ENCODE measurements around the gene MYLK3. TPM values are rescaled to one million over a fixed set of nuclear protein-coding genes. Genes with fewer than 3 reads are reported as not detected.

MYLK3 gene
- total RNA-seq, 1 experiment from 2014 or later = 0.80 TPM

DNA sequence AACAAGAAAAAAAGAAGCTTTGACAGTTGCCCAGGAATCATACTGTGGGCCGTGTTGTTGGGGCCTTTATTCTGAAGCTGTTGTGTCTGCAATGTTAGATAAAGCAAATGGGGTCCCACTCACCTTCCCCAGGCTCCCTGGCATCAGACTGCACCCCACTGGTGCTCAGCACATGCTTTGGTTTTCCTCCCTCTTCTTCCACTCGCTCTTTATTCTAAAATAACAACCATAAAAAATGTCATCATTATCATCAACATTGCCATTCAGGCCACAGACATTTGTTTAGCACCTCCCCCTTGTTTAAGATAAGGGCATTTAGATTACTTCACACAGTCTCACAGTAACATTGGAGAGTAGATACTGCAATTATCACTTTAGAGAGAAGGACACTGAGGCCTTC lies 8.2 kb downstream of the MYLK3 start:
- Mint-ChIP-seq H3K27ac (ENCODE audit: unreplicated experiment) (no peak overlapping the region), H3K9me3 (ENCODE audit: low read depth, unreplicated experiment) (no peaks in the 10 kb centered on the region), H3K4me1 (ENCODE audit: low read depth, unreplicated experiment) (no peaks in the 10 kb centered on the region), H3K27me3 (ENCODE audit: unreplicated experiment) (no peaks in the 10 kb centered on the region), H3K4me3 (ENCODE audit: low read depth, unreplicated experiment) (no peak overlapping the region), H3K36me3 (ENCODE audit: insufficient read depth, unreplicated experiment) (no peaks in the 10 kb centered on the region)
- CTCF ChIA-PET = interaction anchor here (1.1 kb wide), 1 partner anchor 17 kb away, joined by 3 read pairs; no protein-coding TSS in a partner anchor
- BruUV-seq (replicated peaks) = no TSS peak
- DNase-seq = no peak
- TF ChIP-seq, protein P1, sequence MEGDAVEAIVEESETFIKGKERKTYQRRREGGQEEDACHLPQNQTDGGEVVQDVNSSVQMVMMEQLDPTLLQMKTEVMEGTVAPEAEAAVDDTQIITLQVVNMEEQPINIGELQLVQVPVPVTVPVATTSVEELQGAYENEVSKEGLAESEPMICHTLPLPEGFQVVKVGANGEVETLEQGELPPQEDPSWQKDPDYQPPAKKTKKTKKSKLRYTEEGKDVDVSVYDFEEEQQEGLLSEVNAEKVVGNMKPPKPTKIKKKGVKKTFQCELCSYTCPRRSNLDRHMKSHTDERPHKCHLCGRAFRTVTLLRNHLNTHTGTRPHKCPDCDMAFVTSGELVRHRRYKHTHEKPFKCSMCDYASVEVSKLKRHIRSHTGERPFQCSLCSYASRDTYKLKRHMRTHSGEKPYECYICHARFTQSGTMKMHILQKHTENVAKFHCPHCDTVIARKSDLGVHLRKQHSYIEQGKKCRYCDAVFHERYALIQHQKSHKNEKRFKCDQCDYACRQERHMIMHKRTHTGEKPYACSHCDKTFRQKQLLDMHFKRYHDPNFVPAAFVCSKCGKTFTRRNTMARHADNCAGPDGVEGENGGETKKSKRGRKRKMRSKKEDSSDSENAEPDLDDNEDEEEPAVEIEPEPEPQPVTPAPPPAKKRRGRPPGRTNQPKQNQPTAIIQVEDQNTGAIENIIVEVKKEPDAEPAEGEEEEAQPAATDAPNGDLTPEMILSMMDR (IDR thresholded peaks at IDR 0.05; ENCODE audit: unreplicated experiment) = no peak
- intact Hi-C loops (cut with micrococcal nuclease; ENCODE audit: unreplicated experiment) = no loop called here

DNA sequence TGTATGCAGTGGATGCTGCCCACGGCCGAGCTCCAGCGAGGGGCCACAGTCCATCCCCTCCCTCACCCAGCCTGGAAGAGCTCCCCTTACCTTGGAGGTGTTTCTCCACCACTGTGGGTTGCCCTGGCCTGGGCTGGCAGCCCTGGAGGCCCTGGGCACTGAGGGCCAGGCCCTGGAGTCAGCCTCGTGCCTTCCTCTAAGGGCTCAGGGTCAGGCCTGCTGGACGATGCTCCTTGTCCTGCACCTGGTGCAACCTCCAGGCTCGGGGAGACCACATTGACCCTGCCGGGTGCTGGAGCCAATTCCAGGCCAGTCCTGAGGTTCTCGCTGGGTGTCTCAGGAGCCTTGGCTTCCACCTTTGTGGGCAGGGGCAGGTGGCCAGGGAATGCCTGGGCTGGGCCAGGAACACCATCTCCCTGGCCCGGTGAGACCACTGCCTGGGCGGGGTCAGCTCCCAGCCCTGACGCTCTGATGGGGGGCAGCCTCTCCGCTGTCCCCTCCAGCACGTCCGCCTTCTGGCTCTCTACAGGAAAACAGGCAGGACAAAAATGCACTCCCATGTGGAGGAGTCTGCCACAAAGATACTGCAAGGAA lies 10.4 kb downstream of the MYLK3 start:
- CTCF ChIA-PET = no interaction called here
- H3K36me3 Mint-ChIP-seq (ENCODE audit: insufficient read depth, unreplicated experiment) = no peaks in the 10 kb centered on the region
- intact Hi-C loops (cut with micrococcal nuclease; ENCODE audit: unreplicated experiment) = no loop called here
- H3K27ac Mint-ChIP-seq (ENCODE audit: unreplicated experiment) = no peak overlapping the region
- no peaks in the 10 kb centered on the region for H3K9me3 Mint-ChIP-seq (ENCODE audit: low read depth, unreplicated experiment)
- peaks cover 17% of the 10 kb centered on the region for H3K27me3 Mint-ChIP-seq (ENCODE audit: unreplicated experiment)
- no peak for DNase-seq
- TF ChIP-seq, protein P1 (IDR thresholded peaks at IDR 0.05; ENCODE audit: unreplicated experiment) = no peak
- BruUV-seq (replicated peaks) = no TSS peak
- no peaks in the 10 kb centered on the region for H3K4me1 Mint-ChIP-seq (ENCODE audit: low read depth, unreplicated experiment)
- no peak overlapping the region for H3K4me3 Mint-ChIP-seq (ENCODE audit: low read depth, unreplicated experiment)

DNA sequence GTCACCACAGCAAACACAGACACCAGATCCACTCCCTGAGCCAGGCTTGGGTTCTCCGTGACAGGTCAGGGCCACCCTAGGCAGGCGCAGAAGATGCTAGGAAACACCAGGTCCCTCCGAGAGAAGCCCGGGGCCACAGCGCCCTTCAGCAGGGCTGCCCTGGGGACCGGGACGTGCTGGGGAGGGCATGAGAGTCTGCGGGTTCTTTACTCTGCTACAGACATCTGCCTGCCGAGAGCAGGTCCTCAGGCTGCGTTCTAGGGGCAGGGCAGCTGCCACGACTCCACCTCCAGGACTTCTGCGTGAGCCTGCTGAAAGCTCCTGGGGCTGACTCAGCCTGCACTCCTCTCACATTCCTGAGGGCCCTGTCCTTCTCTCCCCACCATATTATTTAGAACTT lies 11.4 kb downstream of the MYLK3 start:
- Mint-ChIP-seq H3K9me3 (ENCODE audit: low read depth, unreplicated experiment) (no peaks in the 10 kb centered on the region), H3K4me3 (ENCODE audit: low read depth, unreplicated experiment) (no peak overlapping the region), H3K27me3 (ENCODE audit: unreplicated experiment) (peaks cover 28% of the 10 kb centered on the region), H3K27ac (ENCODE audit: unreplicated experiment) (no peak overlapping the region), H3K4me1 (ENCODE audit: low read depth, unreplicated experiment) (no peaks in the 10 kb centered on the region), H3K36me3 (ENCODE audit: insufficient read depth, unreplicated experiment) (no peaks in the 10 kb centered on the region)
- CTCF ChIA-PET = no interaction called here
- BruUV-seq (replicated peaks) = no TSS peak
- intact Hi-C loops (cut with micrococcal nuclease; ENCODE audit: unreplicated experiment) = no loop called here
- DNase-seq = no peak
- TF ChIP-seq, protein P1 (IDR thresholded peaks at IDR 0.05; ENCODE audit: unreplicated experiment) = no peak

DNA sequence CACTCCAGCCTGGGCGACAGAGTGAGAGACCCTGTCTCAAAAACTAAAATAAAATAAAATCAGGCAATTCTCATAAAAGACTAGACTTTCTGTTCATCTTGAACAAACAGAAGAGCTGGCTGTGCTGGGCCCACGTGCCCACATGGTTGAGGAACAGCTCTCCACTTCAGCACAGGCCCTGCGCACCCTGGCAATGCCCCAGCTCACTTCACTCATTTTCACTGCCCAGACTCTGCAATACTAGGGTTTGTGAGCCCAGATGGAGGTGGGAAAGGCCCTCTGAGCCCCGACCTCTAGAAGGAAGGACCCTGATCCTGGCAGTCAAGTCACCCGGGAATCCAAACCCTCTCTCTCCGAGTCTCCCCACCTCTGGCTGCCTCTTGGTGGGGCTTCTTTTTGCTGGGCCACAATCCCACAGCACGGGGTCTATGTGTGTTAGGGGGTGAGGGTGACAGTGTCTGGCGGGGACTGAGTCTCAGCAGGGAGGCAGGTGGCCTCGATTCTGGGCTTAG lies 14.8 kb downstream of the MYLK3 start:
- Mint-ChIP-seq H3K27ac (ENCODE audit: unreplicated experiment) (no peak overlapping the region), H3K36me3 (ENCODE audit: insufficient read depth, unreplicated experiment) (no peaks in the 10 kb centered on the region), H3K4me1 (ENCODE audit: low read depth, unreplicated experiment) (no peaks in the 10 kb centered on the region), H3K27me3 (ENCODE audit: unreplicated experiment) (peaks cover 50% of the 10 kb centered on the region), H3K9me3 (ENCODE audit: low read depth, unreplicated experiment) (no peaks in the 10 kb centered on the region), H3K4me3 (ENCODE audit: low read depth, unreplicated experiment) (no peak overlapping the region)
- CTCF ChIA-PET = no interaction called here
- no TSS peak for BruUV-seq (replicated peaks)
- DNase-seq = no peak
- intact Hi-C loops (cut with micrococcal nuclease; ENCODE audit: unreplicated experiment) = no loop called here
- TF ChIP-seq, protein P1 (IDR thresholded peaks at IDR 0.05; ENCODE audit: unreplicated experiment) = no peak
